ENCODE measurements around the gene DCAF5. TPM values are rescaled to one million over a fixed set of nuclear protein-coding genes. Genes with fewer than 3 reads are reported as not detected.

Gene DCAF5
- total RNA-seq, 1 donor from 2014 or later: 54.9 TPM

DNA sequence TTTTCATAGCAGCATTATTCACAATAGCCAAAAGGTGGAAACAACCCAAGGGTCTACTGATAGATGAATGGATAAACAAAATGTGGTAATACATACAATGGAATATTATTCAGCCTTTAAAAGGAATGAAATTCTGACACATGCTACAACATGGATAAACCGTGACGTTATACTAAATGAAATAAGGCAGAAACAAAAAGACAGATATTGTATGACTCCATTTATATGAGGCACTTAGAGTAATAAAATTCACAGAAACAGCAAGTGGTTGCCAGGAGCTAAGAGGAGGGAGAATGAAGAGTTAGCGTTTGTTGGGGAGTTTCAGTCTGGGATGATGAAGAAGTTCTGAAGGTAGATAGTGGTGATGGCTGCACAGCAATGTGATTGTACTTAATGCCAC, 76.6 kb downstream of the DCAF5 start:
- no peaks in the 10 kb centered on the region for H3K9me3 Mint-ChIP-seq
- H3K4me3 Mint-ChIP-seq: no peak overlapping the region
- H3K27ac Mint-ChIP-seq: no peak overlapping the region
- H3K36me3 Mint-ChIP-seq: peaks cover 42% of the 10 kb centered on the region
- no peak for DNase-seq (ENCODE audit: extremely low spot score, unreplicated experiment)
- peaks cover 25% of the 10 kb centered on the region for H3K4me1 Mint-ChIP-seq (ENCODE audit: unreplicated experiment)
- no peaks in the 10 kb centered on the region for H3K27me3 Mint-ChIP-seq
- TF ChIP-seq, protein P1, sequence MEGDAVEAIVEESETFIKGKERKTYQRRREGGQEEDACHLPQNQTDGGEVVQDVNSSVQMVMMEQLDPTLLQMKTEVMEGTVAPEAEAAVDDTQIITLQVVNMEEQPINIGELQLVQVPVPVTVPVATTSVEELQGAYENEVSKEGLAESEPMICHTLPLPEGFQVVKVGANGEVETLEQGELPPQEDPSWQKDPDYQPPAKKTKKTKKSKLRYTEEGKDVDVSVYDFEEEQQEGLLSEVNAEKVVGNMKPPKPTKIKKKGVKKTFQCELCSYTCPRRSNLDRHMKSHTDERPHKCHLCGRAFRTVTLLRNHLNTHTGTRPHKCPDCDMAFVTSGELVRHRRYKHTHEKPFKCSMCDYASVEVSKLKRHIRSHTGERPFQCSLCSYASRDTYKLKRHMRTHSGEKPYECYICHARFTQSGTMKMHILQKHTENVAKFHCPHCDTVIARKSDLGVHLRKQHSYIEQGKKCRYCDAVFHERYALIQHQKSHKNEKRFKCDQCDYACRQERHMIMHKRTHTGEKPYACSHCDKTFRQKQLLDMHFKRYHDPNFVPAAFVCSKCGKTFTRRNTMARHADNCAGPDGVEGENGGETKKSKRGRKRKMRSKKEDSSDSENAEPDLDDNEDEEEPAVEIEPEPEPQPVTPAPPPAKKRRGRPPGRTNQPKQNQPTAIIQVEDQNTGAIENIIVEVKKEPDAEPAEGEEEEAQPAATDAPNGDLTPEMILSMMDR (conservative IDR thresholded peaks at IDR 0.05): no peak

DNA sequence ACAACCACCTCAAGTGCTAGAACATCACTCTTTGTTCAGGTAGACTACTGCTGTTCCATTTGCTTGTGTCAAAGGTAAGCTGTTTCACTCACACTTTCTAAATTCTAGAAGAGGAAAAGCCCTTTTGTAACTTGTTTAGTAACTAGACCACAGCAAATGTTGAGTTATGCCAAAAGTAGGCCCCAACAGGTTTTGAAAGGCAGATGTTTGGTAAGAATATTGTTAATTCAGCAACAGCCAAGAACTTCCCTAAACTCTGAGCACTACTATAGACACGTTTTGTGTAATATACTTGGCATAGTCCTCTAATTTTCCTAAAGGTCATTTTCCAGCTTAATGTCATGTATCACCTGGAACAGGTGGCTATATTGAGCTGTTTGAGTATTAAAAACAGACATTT, 79.0 kb downstream of the DCAF5 start:
- no peaks in the 10 kb centered on the region for H3K9me3 Mint-ChIP-seq
- no peak overlapping the region for H3K4me3 Mint-ChIP-seq
- TF ChIP-seq, protein P1 (conservative IDR thresholded peaks at IDR 0.05): no peak
- peaks cover 10% of the 10 kb centered on the region for H3K4me1 Mint-ChIP-seq (ENCODE audit: unreplicated experiment)
- peaks cover 40% of the 10 kb centered on the region for H3K36me3 Mint-ChIP-seq
- no peak overlapping the region for H3K27ac Mint-ChIP-seq
- H3K27me3 Mint-ChIP-seq: no peaks in the 10 kb centered on the region
- no peak for DNase-seq (ENCODE audit: extremely low spot score, unreplicated experiment)

DNA sequence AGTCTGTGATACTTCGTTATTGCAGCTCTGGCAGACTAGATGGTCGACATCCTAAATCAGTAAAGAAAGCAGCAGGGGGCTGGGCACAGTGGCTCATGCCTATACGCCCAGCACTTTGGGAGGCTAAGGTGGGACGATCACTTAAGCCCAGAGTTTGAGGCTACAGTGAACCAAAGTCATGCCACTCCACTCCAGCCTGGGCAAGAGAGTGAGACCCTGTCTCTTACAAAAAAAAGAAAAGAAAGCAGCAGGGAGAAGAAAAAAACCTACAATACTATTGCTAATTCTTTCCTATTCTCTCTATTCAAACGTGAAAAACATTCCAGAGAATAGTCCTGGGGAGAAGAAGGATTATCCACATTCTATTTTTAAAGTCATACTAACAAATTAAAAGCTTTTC, 79.5 kb downstream of the DCAF5 start:
- H3K4me3 Mint-ChIP-seq: no peak overlapping the region
- H3K27me3 Mint-ChIP-seq: no peaks in the 10 kb centered on the region
- H3K9me3 Mint-ChIP-seq: no peaks in the 10 kb centered on the region
- no peak for DNase-seq (ENCODE audit: extremely low spot score, unreplicated experiment)
- peaks cover 8% of the 10 kb centered on the region for H3K4me1 Mint-ChIP-seq (ENCODE audit: unreplicated experiment)
- TF ChIP-seq, protein P1 (conservative IDR thresholded peaks at IDR 0.05): no peak
- peaks cover 37% of the 10 kb centered on the region for H3K36me3 Mint-ChIP-seq
- H3K27ac Mint-ChIP-seq: no peak overlapping the region

DNA sequence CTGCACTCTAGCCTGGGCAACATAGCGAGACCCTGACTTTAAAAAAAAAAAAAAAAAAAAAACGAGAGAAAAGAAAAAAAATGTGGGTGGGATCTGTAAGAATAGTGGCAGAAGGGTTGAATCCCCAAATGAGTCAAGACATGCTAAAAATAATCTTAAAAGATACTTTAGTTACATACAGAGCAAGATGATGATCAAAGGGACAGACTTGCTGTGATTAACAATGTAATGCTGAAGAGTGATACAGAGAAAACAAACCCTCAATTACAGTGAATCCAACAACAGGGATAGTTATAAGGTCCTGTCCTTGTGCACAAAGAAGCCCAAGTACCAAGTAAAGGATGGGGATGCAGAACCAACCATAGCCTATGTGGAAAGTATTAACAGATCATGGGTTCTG, 80.3 kb downstream of the DCAF5 start:
- Mint-ChIP-seq H3K9me3 (no peaks in the 10 kb centered on the region), H3K27me3 (no peaks in the 10 kb centered on the region), H3K4me1 (ENCODE audit: unreplicated experiment) (peaks cover 6% of the 10 kb centered on the region), H3K27ac (no peak overlapping the region), H3K36me3 (peaks cover 33% of the 10 kb centered on the region), H3K4me3 (no peak overlapping the region)
- TF ChIP-seq, protein P1 (conservative IDR thresholded peaks at IDR 0.05): no peak
- no peak for DNase-seq (ENCODE audit: extremely low spot score, unreplicated experiment)

DNA sequence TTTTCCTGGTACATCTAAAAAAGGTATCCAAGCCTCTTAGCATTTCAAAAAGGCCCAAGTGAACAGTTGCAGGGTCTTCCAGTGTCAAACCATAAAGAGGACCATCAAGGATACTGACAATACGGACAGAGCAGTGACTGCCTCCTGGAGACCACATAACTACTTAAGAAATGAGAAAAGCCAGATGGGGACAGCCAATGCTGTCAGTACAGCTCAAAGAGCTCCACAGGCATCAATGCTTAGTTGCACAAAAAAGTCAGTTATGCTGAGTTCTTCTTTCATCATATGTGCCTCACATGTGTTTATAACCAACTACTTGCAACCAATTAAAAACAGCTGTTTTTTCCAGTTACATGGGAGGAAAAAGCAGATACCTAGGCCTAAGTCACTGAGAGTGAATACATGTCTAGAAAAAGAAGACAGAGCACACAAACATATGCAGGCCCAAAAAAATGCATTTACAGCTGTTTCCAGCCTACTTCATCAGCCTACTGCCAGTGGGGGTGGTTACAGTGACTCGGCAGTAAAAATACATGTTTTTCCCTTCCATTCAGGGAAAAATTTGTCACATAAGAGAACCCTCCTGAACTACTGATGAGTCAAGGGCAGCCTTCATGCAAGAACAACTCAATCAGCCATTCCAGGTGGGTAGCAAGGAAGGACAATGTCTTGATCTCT, 84.0 kb downstream of the DCAF5 start:
- no peak overlapping the region for H3K4me3 Mint-ChIP-seq

More for the DNA sequence above, 84.0 kb downstream of the DCAF5 start:
- Mint-ChIP-seq H3K27ac (peak overlapping the region; percentile 11), H3K4me1 (ENCODE audit: unreplicated experiment) (peaks cover 6% of the 10 kb centered on the region), H3K9me3 (no peaks in the 10 kb centered on the region), H3K27me3 (no peaks in the 10 kb centered on the region), H3K36me3 (peaks cover 16% of the 10 kb centered on the region)
- DNase-seq (ENCODE audit: extremely low spot score, unreplicated experiment): no peak
- TF ChIP-seq, protein P1 (conservative IDR thresholded peaks at IDR 0.05): no peak

Data from type B pancreatic cell (in vitro differentiated cells).